ENCODE results near the gene SLC6A17. TPM values are rescaled to one million over a fixed set of nuclear protein-coding genes. Genes with fewer than 3 reads are reported as not detected.

SLC6A17 gene
- total RNA-seq, 1 experiment from 2014 or later: 0.17 TPM

DNA sequence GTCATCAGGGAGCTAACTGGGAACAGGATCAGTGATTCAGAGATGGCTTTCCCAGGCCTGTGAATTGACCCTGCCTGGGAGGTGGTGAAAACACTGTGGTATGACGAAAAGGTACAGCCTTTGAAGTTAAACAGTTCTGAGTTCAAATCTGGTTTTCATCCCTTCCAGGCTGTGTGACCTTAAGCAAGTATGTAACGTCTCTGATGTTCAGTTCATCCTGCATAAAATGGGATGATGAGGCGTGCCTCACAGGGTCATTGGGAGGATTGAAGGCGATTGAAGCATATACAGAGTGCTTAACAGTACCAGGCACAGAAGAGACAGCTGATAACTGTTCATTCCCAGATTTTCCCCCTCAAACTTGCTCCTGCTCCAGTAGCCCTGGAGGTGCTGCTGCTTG is 70.8 kb downstream of the SLC6A17 start:
- H3K9me3 Mint-ChIP-seq: no peaks in the 10 kb centered on the region

More for the DNA sequence above, 70.8 kb downstream of the SLC6A17 start:
- no peaks in the 10 kb centered on the region for H3K79me1 ChIP-seq (ENCODE audit: insufficient read depth, low read depth, low read length, poor library complexity, severe bottlenecking)
- H3K27ac ChIP-seq (ENCODE audit: insufficient read length, low read depth, low read length): no peak overlapping the region
- WGBS (ENCODE audit: extremely low coverage, insufficient read length, low lambda C conversion rate): no CpG with 5 or more reads among the region's 4 CpGs
- H3K27me3 Mint-ChIP-seq (ENCODE audit: low read depth): no peaks in the 10 kb centered on the region
- H4K20me1 ChIP-seq (ENCODE audit: control insufficient read depth, insufficient read depth, insufficient read length): no peaks in the 10 kb centered on the region
- no peak for DNase-seq
- H3K4me3 Mint-ChIP-seq: no peak overlapping the region
- H3K27me3 ChIP-seq (ENCODE audit: insufficient read depth, low read length): no peaks in the 10 kb centered on the region; the same call in 1 of the 2 replicates
- H3K56ac ChIP-seq (ENCODE audit: insufficient read length, low read depth, low read length): no peak overlapping the region
- no peak overlapping the region for H4K5ac ChIP-seq (ENCODE audit: insufficient read length, low read depth, low read length)
- H2BK15ac ChIP-seq (ENCODE audit: low read depth, low read length): no peak overlapping the region
- no peak overlapping the region for H3K27ac Mint-ChIP-seq
- H3K79me2 ChIP-seq (ENCODE audit: insufficient read depth, low read length): no peaks in the 10 kb centered on the region
- no peak overlapping the region for H2AFZ ChIP-seq (ENCODE audit: low read length)
- H4K91ac ChIP-seq (ENCODE audit: insufficient read length, low read depth, low read length): no peak overlapping the region
- H3K23ac ChIP-seq (ENCODE audit: insufficient read length, low read depth, low read length): no peak overlapping the region
- H2BK12ac ChIP-seq (ENCODE audit: insufficient read length, low read depth, low read length): no peak overlapping the region
- H2BK120ac ChIP-seq (ENCODE audit: low read depth, low read length, poor library complexity, severe bottlenecking): no peak overlapping the region
- no peak overlapping the region for H2BK20ac ChIP-seq (ENCODE audit: low read depth, low read length, poor library complexity, severe bottlenecking)
- H3K9me3 ChIP-seq (ENCODE audit: control insufficient read depth, low read depth, low read length): no peaks in the 10 kb centered on the region
- no peak overlapping the region for H3K4me2 ChIP-seq (ENCODE audit: insufficient read depth, insufficient read length, low read length)
- no peak overlapping the region for H2BK5ac ChIP-seq (ENCODE audit: insufficient read length, low read length)
- no peak overlapping the region for H3K14ac ChIP-seq (ENCODE audit: insufficient read depth, low read length)
- H3K23me2 ChIP-seq (ENCODE audit: insufficient read length, low read depth, low read length, poor library complexity, severe bottlenecking): no peaks in the 10 kb centered on the region
- H3K4me1 ChIP-seq (ENCODE audit: insufficient read depth, low read length): no peaks in the 10 kb centered on the region
- no peak overlapping the region for H3K4ac ChIP-seq (ENCODE audit: low read depth, low read length)
- H3K18ac ChIP-seq (ENCODE audit: insufficient read length, low read depth, low read length): no peak overlapping the region
- no peak overlapping the region for H3T11ph ChIP-seq (ENCODE audit: low read length)
- H4K8ac ChIP-seq (replicated peaks; ENCODE audit: insufficient read length, low read depth, low read length): no peak overlapping the region
- TF ChIP-seq, protein P1, sequence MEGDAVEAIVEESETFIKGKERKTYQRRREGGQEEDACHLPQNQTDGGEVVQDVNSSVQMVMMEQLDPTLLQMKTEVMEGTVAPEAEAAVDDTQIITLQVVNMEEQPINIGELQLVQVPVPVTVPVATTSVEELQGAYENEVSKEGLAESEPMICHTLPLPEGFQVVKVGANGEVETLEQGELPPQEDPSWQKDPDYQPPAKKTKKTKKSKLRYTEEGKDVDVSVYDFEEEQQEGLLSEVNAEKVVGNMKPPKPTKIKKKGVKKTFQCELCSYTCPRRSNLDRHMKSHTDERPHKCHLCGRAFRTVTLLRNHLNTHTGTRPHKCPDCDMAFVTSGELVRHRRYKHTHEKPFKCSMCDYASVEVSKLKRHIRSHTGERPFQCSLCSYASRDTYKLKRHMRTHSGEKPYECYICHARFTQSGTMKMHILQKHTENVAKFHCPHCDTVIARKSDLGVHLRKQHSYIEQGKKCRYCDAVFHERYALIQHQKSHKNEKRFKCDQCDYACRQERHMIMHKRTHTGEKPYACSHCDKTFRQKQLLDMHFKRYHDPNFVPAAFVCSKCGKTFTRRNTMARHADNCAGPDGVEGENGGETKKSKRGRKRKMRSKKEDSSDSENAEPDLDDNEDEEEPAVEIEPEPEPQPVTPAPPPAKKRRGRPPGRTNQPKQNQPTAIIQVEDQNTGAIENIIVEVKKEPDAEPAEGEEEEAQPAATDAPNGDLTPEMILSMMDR (conservative IDR thresholded peaks at IDR 0.05): no peak
- H2AK5ac ChIP-seq (ENCODE audit: insufficient read length, low read length): no peak overlapping the region
- peaks cover 19 to 32% of the 10 kb centered on the region in 2 experiments for H3K4me1 Mint-ChIP-seq
- H3K36me3 Mint-ChIP-seq (ENCODE audit: insufficient read depth in 1 of 3, low read depth in 3 of 3): peaks cover 0 to 17% (median 16%) of the 10 kb centered on the region in 3 experiments; a peak in 5 of 7 replicates
- H3K9ac ChIP-seq (ENCODE audit: extremely low read depth, insufficient read length, low read length): no peak overlapping the region

Measured in H9 (cell line).